GM23338 (cell line): ENCODE data around the gene CCNI2. TPM values are rescaled to one million over a fixed set of nuclear protein-coding genes. Genes with fewer than 3 reads are reported as not detected.

ENCODE experiments used
- ATAC-seq: fragments of 200-7000 bp; cut with Tn5 transposase; 3 replicates; pipeline ENCODE4 v1.9.1; 2020
- DNase-seq: peaks from one replicate; pipeline ENCODE4 v3.0.0-alpha.2; 2015; ENCODE audit warnings: low spot score
- H2AFZ ChIP-seq: fragments of 200-600 bp; sonication (generic); 2 replicates; pipeline ENCODE4 v1.8.0; 2016; ENCODE audit warnings: antibody characterized with exemption, mild to moderate bottlenecking, moderate library complexity
- H3F3A ChIP-seq: fragments of 200-600 bp; sonication (generic); replicated peaks from 2 replicates; pipeline ENCODE4 v1.8.0; 2017; ENCODE audit warnings: antibody characterized with exemption, mixed run types, low read depth
- H3K27ac ChIP-seq: fragments of 200-600 bp; sonication (generic); 2 replicates; pipeline ENCODE4 v1.6.1; 2016; ENCODE audit warnings: low read depth
- H3K27me3 ChIP-seq: fragments of 200-600 bp; sonication (generic); 2 replicates; pipeline ENCODE4 v1.8.0; 2016; ENCODE audit warnings: mild to moderate bottlenecking, mixed run types, moderate library complexity; ENCODE audit not compliant: insufficient read depth
- H3K36me3 ChIP-seq: fragments of 200-600 bp; sonication (generic); 2 replicates; pipeline ENCODE4 v1.8.0; 2016; ENCODE audit warnings: mild to moderate bottlenecking; ENCODE audit not compliant: insufficient read depth
- H3K4me1 ChIP-seq: fragments of 200-600 bp; sonication (generic); 2 replicates; pipeline ENCODE4 v1.8.0; 2016; ENCODE audit warnings: mild to moderate bottlenecking, moderate library complexity; ENCODE audit not compliant: insufficient read depth
- H3K4me2 ChIP-seq: fragments of 200-600 bp; sonication (generic); 2 replicates; pipeline ENCODE4 v1.7.1; 2017; ENCODE audit warnings: mixed run types
- H3K4me3 ChIP-seq: fragments of 200-600 bp; sonication (generic); 2 replicates; pipeline ENCODE4 v1.6.1; 2016; ENCODE audit warnings: mixed run types
- H3K79me2 ChIP-seq: fragments of 200-600 bp; sonication (generic); replicated peaks from 2 replicates; pipeline ENCODE4 v1.8.0; 2017; ENCODE audit warnings: mild to moderate bottlenecking; ENCODE audit not compliant: insufficient read depth
- H3K9me2 ChIP-seq: fragments of 200-600 bp; sonication (generic); 2 replicates; pipeline ENCODE4 v1.8.0; 2017; ENCODE audit not compliant: insufficient read depth
- H4K20me1 ChIP-seq: fragments of 200-600 bp; sonication (generic); replicated peaks from 2 replicates; pipeline ENCODE4 v1.8.0; 2017; ENCODE audit warnings: mild to moderate bottlenecking; ENCODE audit not compliant: insufficient read depth
- H3K27ac Mint-ChIP-seq: 2 replicates; pipeline ENCODE4 v1.8.0; 2020; ENCODE audit warnings: inconsistent platforms, mild to moderate bottlenecking, moderate library complexity, mixed read lengths
- H3K27me3 Mint-ChIP-seq: 3 replicates; pipeline ENCODE4 v1.8.0; 2022; ENCODE audit warnings: low read depth, mild to moderate bottlenecking, moderate library complexity, mixed read lengths, inconsistent platforms; ENCODE audit not compliant: insufficient read depth, poor library complexity
- H3K36me3 Mint-ChIP-seq: 3 replicates; pipeline ENCODE4 v1.8.0; 2021; ENCODE audit warnings: low read depth, mild to moderate bottlenecking, inconsistent platforms, moderate library complexity, mixed read lengths
- H3K4me1 Mint-ChIP-seq: 3 replicates; pipeline ENCODE4 v1.8.0; 2020; ENCODE audit warnings: mild to moderate bottlenecking, inconsistent platforms, mixed read lengths
- H3K4me3 Mint-ChIP-seq: 3 replicates; pipeline ENCODE4 v1.8.0; 2021; ENCODE audit warnings: moderate library complexity, mild to moderate bottlenecking, inconsistent platforms, mixed read lengths
- H3K9me3 Mint-ChIP-seq: 3 replicates; pipeline ENCODE4 v1.8.0; 2020; ENCODE audit warnings: moderate library complexity, mild to moderate bottlenecking, inconsistent platforms, mixed read lengths
- CREB1 ChIP-seq: fragments of 250-450 bp; sonication (Bioruptor Pico); IDR thresholded peaks from 2 replicates; pipeline ENCODE4 v1.5.0; 2020; ENCODE audit warnings: low read depth, mild to moderate bottlenecking, moderate library complexity
- JUNB ChIP-seq: IDR thresholded peaks from one replicate; pipeline ENCODE4 v1.6.1; 2016; ENCODE audit warnings: antibody characterized with exemption; ENCODE audit not compliant: unreplicated experiment
- NANOG ChIP-seq: IDR thresholded peaks from 2 replicates; pipeline ENCODE4 v1.6.1; 2016; ENCODE audit warnings: antibody characterized with exemption, borderline replicate concordance
- POLR2AphosphoS5 ChIP-seq: IDR thresholded peaks from 2 replicates; pipeline ENCODE4 v1.6.1; 2016; ENCODE audit warnings: antibody characterized with exemption, low read depth
- ZNF331 ChIP-seq: fragments of 250-450 bp; sonication (Bioruptor Pico); IDR thresholded peaks from 2 replicates; pipeline ENCODE4 v1.5.0; 2020; ENCODE audit warnings: low read depth, mild to moderate bottlenecking, moderate library complexity
- polyA plus RNA-seq: library from polyadenylated mRNA; unstranded; fragments of >200 nt; fragmentation: Nextera tagmentation; extraction: Ambion mirVana; gene quantifications from 2 replicates; pipeline ENCODE4 v1.2.1, GENCODE V29; 2016
- total RNA-seq: library from RNA; depleted of rRNA; stranded (reverse); fragments of >200 nt; shearing (Covaris generic); gene quantifications from 2 replicates; pipeline ENCODE4 v1.2.3, GENCODE V29; 2014
- TF ChIP-seq, protein P1 (sequence below): IDR thresholded peaks from 2 replicates; pipeline ENCODE4 v1.6.1; 2016; ENCODE audit warnings: antibody characterized with exemption
- TF ChIP-seq, protein P2 (sequence below): fragments of 250-450 bp; sonication (Bioruptor Pico); IDR thresholded peaks from 2 replicates; pipeline ENCODE4 v1.5.0; 2020; ENCODE audit warnings: mild to moderate bottlenecking, moderate library complexity

CCNI2 gene
- total and polyA plus RNA-seq, 2 experiments from 2014 or later, result 0.55 to 2.5 TPM

DNA sequence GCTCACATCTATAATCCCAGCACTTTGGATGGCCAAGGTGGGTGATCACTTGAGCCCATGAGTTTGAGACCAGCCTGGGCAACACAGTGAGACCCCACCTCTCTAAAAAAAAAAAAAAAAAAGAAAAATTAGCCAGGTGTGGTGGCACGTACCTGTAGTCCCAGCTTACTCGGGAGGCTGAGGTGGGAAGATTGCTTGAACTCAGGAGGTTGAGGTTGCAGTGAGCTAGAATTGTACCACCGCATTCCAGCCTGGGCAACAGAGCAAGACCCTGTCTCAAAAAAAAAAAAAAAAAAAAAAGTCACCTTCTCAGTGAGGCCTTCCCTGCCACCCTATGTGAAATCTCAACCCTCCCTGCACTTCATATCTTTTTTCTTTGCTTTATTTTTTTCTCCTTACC is 43.8 kb downstream of the CCNI2 start (continued):
- TF ChIP-seq, protein P1, sequence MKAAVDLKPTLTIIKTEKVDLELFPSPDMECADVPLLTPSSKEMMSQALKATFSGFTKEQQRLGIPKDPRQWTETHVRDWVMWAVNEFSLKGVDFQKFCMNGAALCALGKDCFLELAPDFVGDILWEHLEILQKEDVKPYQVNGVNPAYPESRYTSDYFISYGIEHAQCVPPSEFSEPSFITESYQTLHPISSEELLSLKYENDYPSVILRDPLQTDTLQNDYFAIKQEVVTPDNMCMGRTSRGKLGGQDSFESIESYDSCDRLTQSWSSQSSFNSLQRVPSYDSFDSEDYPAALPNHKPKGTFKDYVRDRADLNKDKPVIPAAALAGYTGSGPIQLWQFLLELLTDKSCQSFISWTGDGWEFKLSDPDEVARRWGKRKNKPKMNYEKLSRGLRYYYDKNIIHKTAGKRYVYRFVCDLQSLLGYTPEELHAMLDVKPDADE, result no peak
- no peak for TF ChIP-seq CREB1 (CRISPR knock-in tag)
- TF ChIP-seq, protein P2, sequence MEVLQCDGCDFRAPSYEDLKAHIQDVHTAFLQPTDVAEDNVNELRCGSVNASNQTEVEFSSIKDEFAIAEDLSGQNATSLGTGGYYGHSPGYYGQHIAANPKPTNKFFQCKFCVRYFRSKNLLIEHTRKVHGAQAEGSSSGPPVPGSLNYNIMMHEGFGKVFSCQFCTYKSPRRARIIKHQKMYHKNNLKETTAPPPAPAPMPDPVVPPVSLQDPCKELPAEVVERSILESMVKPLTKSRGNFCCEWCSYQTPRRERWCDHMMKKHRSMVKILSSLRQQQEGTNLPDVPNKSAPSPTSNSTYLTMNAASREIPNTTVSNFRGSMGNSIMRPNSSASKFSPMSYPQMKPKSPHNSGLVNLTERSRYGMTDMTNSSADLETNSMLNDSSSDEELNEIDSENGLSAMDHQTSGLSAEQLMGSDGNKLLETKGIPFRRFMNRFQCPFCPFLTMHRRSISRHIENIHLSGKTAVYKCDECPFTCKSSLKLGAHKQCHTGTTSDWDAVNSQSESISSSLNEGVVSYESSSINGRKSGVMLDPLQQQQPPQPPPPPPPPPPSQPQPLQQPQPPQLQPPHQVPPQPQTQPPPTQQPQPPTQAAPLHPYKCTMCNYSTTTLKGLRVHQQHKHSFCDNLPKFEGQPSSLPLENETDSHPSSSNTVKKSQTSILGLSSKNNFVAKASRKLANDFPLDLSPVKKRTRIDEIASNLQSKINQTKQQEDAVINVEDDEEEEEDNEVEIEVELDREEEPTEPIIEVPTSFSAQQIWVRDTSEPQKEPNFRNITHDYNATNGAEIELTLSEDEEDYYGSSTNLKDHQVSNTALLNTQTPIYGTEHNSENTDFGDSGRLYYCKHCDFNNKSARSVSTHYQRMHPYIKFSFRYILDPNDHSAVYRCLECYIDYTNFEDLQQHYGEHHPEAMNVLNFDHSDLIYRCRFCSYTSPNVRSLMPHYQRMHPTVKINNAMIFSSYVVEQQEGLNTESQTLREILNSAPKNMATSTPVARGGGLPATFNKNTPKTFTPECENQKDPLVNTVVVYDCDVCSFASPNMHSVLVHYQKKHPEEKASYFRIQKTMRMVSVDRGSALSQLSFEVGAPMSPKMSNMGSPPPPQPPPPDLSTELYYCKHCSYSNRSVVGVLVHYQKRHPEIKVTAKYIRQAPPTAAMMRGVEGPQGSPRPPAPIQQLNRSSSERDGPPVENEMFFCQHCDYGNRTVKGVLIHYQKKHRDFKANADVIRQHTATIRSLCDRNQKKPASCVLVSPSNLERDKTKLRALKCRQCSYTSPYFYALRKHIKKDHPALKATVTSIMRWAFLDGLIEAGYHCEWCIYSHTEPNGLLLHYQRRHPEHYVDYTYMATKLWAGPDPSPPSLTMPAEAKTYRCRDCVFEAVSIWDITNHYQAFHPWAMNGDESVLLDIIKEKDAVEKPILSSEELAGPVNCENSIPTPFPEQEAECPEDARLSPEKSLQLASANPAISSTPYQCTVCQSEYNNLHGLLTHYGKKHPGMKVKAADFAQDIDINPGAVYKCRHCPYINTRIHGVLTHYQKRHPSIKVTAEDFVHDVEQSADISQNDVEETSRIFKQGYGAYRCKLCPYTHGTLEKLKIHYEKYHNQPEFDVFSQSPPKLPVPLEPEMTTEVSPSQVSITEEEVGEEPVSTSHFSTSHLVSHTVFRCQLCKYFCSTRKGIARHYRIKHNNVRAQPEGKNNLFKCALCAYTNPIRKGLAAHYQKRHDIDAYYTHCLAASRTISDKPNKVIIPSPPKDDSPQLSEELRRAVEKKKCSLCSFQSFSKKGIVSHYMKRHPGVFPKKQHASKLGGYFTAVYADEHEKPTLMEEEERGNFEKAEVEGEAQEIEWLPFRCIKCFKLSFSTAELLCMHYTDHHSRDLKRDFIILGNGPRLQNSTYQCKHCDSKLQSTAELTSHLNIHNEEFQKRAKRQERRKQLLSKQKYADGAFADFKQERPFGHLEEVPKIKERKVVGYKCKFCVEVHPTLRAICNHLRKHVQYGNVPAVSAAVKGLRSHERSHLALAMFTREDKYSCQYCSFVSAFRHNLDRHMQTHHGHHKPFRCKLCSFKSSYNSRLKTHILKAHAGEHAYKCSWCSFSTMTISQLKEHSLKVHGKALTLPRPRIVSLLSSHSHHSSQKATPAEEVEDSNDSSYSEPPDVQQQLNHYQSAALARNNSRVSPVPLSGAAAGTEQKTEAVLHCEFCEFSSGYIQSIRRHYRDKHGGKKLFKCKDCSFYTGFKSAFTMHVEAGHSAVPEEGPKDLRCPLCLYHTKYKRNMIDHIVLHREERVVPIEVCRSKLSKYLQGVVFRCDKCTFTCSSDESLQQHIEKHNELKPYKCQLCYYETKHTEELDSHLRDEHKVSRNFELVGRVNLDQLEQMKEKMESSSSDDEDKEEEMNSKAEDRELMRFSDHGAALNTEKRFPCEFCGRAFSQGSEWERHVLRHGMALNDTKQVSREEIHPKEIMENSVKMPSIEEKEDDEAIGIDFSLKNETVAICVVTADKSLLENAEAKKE (CRISPR knock-in tag), result no peak

DNA sequence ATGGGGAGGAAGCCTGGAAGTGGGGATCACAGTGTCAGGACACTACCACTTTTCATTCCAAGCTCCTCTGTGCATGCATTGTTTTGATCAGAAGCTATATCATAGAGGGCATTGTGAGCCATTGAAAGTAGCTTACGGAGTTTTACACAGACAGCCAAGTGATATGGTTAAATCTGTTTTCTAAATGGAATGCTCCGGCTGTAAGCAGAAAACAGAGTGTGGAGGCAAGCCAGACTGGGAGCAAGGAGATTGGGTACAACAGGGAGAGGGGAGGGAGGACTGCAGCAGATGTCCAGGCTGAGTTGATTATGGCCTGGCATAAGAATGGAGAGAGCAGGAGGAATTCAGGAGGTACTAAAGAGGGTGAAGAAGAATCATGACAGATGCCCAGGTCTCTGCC is 50.4 kb downstream of the CCNI2 start:
- H3K4me3 ChIP-seq, result no peak overlapping the region
- H3K9me2 ChIP-seq, result no peaks in the 10 kb centered on the region
- no peaks in the 10 kb centered on the region for H4K20me1 ChIP-seq
- H3K27me3 Mint-ChIP-seq, result peaks cover 4% of the 10 kb centered on the region
- no peaks in the 10 kb centered on the region for H3K36me3 ChIP-seq
- H3K4me1 ChIP-seq, result no peaks in the 10 kb centered on the region
- H3K27me3 ChIP-seq, result no peaks in the 10 kb centered on the region
- ATAC-seq (no peak), DNase-seq (no peak)
- H3K36me3 Mint-ChIP-seq, result no peaks in the 10 kb centered on the region
- H3K4me1 Mint-ChIP-seq, result no peaks in the 10 kb centered on the region
- no peaks in the 10 kb centered on the region for H3F3A ChIP-seq
- H3K9me3 Mint-ChIP-seq, result no peaks in the 10 kb centered on the region
- no peak overlapping the region for H3K4me2 ChIP-seq
- H3K27ac ChIP-seq, result no peak overlapping the region
- H3K79me2 ChIP-seq, result no peaks in the 10 kb centered on the region
- H3K27ac Mint-ChIP-seq, result no peak overlapping the region
- H2AFZ ChIP-seq, result peak overlapping the region; percentile 28; the same call in 1 of the 2 replicates
- H3K4me3 Mint-ChIP-seq, result no peak overlapping the region
- TF ChIP-seq NANOG (no peak), JUNB (no peak), POLR2AphosphoS5 (no peak), ZNF331 (CRISPR knock-in tag) (no peak)
- TF ChIP-seq, protein P2 (CRISPR knock-in tag), result no peak
- TF ChIP-seq, protein P1, result no peak
